NCI-H748 (cell line): ENCODE data around the gene HLA-C.
"Not testable (repeated sequence)": the region's sequence is repeated elsewhere in the genome, so short reads cannot be mapped to it uniquely, and the experiment has no call there.

Experiments
- DNase-seq: peaks from one replicate; lab custom pipeline; 2025; ENCODE audit not compliant: unreplicated experiment; lab: John Stamatoyannopoulos, UW

Gene HLA-C

DNA sequence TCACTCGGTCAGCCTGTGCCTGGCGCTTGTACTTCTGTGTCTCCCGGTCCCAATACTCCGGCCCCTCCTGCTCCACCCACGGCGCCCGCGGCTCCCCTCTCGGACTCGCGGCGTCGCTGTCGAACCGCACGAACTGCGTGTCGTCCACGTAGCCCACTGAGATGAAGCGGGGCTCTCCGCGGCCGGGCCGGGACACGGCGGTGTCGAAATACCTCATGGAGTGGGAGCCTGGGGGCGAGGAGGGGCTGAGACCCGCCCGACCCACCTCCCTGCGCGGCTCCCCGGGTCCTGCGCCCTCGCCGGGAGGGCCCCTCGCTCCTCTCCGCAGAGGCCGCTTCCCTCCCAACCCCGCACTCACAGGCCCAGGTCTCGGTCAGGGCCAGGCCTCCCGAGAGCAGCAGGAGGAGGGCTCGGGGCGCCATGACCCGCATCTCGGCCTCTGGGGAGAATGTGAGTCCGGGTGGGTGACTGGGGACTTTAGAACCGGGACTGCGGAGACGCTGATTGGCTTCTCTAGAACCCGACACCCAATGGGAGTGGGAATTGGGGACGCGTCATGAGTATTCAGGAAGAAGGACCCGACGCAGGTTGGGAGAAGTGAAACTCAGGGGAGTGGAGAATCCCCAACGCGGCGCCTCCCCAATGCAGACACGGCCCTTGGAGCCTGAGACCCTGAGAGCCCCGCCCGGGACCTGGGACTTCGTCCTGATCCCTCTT lies at the start of gene HLA-C:
Gene HLA-C, minus strand, starts transcription at position 452 of the 717 bp plus-strand sequence. Its CDS starts 21 bp downstream, at position 431.
- DNase-seq: peak; percentile 94

GRCh38 chr6:31321005-31321707 lies 49.3 kb upstream of the HLA-C start:
- DNase-seq: no peak

GRCh38 chr6:31317036-31317435 lies 45.1 kb upstream of the HLA-C start:
- no peak for DNase-seq

DNA sequence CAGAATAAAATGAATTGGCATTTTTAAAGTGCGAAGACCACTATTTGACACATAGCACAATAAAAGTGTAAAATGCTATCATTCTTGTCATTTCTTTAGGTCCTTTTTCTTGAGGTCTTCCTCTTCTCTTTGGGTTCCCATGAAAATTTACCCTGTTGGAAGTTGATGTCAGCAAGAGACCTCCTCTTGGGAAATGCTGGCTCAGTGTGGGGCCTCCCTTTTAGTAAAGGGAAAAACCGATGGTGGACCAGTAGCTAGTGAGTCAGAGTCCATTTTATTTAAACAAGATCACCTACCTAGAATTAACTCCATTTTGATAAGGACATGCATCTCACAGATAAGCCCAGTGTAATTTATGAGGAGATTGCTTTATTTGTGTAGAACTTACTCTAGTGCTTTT lies 37.7 kb upstream of the HLA-C start:
- no peak for DNase-seq

DNA sequence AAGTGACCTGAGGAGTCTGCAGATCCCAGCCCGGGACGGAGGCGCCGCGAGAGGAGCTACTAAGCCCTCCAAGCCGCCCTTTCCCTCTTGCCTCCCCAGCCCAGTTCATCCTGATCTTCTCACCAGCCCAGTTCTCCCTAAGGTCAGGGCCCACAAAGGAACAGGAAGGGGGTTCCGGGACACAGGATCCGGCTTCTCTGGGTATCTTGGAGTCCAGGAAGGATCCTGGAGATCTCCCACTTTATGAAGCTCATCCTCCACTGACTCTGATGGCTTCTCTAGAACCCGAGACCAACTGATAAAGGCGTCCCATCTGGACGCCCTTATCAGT lies 36.9 kb upstream of the HLA-C start:
- DNase-seq: no peak

DNA sequence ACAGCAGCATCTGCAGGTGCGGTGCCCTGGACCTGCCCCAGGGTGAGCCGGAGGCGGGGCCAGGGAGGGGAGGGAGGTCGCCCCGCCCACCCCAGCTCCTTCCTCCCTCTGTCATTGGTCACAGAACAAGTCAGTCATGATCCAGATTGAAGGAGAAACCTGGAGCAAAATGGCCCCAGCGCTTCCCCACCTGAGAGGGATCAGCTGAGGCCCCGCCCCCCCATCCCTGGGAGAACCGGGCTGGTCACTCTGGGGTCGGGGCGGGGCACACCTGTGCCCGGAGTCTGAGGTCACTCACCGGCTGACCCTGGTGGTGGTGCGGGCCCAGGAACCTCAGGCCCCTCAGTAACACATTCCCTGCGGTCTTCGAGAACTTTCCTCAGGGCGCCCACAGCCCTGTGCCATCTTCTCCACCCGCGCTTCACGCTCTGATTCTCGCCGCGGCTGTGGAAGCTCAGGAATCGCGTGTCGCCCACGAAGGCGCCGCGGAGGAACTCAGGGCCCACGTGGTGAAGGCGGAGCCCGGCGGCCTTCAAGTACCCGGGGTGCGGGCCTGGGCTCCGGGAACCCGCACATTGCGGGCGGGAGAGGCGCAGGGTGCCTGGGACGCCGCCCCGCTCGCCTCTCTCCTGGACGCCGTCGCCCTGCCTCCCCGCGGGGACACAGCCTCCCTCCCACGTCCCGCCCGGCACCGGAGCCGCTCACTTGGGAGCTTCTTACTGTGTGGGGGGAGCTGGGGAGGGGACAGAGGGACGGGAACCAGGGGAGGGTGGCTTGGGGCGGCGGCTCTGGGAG lies 36.4 kb upstream of the HLA-C start:
- DNase-seq: no peak

GRCh38 chr6:31307669-31308049 lies 35.8 kb upstream of the HLA-C start:
- DNase-seq: no peak

DNA sequence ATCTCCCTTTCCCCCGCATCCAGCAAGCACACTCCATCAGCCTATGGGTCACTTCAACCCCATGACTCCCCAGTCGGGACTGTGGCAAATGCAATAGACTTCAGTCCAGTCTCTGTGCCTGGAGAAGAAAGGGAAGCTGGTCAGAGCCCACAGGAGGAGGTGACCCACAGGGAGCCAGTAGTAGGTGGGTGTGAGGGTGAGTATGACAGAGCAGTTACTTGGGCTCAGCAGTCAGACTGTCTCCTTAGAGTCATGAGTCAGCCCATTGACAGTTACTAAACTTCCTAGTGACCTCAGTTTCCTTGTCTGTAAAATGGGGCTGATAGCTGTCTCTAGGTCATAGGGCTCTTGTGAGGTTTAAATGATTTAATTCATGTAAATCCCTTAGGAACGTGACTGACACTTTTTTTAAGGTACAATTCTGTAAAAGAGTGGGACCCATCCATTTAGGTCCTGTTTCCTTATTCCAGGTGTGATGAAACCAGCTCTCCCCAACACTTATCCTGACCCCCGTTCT lies 33.9 kb upstream of the HLA-C start:
- no peak for DNase-seq

- DNase-seq: no peak
Observed at GRCh38 chr6:31304683-31305082, 32.8 kb upstream of the HLA-C start.

DNA sequence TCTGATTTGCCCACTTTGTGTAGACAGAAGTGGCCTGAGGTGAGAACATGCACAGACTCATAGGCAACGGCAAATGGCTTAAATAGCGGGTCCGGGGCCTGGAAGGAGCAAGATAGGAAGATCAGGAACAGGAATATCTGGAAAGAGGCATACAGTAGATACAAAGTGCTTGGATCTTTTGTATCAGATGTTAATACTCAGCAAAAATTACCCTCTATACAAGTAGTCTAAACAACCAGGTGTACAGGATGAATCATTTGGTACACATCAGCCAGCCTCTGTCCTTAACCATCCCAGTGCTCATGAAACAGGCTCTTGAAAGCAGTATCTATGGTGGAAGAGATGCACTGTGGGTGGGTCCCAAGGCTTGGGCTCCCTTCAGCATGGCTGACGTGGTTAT lies 28.9 kb upstream of the HLA-C start:
- DNase-seq: no peak

DNA sequence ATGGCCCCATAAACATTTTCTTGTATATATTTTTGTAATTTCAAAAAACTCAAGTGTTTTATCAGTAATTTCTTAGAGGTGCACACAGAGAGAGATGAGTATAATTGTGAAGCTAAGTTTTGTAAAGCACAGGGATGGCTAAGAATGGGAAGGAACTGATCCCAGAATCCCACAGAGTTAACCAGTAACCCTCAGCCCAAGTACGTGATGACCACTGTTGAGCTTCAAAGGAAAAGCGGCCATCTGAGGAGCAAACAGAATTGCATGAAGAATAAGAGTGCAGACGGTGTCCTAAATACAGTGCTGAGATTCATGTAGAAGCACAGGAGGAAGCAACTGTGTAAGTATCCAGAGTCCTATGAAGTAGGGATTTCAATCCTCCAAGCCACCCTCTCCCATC lies 28.1 kb upstream of the HLA-C start:
- DNase-seq: no peak

GRCh38 chr6:31299511-31299910 lies 27.6 kb upstream of the HLA-C start:
- no peak for DNase-seq

DNA sequence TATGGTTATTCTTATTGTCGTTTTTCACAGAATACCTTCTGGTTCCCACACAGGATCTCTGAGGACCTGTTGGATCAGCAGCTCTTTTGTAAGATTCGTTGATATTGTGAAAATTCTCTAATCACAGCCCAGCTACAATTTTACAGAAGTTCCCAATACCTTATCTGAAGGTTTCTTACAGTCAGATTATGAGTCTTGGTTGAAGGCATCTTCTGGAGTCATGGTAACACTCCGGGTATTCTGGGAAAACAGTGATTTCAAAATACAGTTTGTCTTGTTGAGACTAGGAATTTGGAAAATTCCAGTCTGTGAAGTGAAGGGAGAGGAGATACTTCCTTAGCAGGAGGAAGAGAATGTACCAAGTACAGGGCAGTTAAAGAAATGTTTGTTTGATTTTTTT lies 22.2 kb upstream of the HLA-C start:
- no peak for DNase-seq

- DNase-seq: no peak
Observed at GRCh38 chr6:31293343-31293742, 21.5 kb upstream of the HLA-C start.

DNA sequence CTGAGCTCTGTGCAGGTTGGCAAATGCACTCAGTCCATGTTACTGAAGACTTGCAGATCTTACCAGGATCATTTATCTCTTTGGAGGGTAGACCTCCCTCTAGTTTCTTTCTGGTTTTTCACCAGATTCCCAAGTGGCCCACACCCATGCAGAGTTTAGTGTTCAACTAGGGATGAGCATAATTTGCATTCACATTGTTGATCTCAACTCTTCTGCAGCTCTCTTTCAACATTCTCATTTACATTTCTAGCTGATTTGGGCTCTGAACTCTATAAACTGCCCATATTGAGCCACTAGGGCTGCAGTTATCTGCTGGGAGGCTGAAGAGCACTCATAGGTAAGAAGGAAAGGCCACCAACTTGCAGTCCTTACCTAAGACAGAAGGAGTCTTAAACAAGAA lies 17.9 kb upstream of the HLA-C start:
- no peak for DNase-seq

GRCh38 chr6:31287619-31288018 lies 15.7 kb upstream of the HLA-C start:
- DNase-seq: no peak

GRCh38 chr6:31285982-31286381 lies 14.1 kb upstream of the HLA-C start:
- DNase-seq: no peak

DNA sequence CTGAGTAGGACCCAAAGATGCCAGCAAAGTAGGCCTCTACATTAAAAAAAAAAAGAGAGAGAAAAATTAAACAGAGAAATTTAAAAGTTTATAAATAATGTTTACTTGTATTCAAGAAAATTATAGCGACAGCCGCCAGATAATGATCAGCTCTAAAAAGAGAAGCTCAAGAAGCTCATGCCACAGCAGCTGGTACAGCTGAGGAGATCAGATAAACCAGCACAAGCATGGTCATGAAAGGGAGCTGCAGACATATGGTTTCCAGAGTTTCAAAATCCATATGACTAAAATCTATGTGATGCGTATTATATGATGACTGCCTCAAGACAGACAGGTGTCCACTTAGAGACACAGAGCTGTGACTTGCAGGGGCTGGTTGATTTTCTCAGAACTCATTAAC lies 13.6 kb upstream of the HLA-C start:
- no peak for DNase-seq

GRCh38 chr6:31279647-31280046 lies 7.8 kb upstream of the HLA-C start:
- DNase-seq: not testable (repeated sequence)

GRCh38 chr6:31272836-31273626 lies 1.1 kb upstream of the HLA-C start:
- no peak for DNase-seq

DNA sequence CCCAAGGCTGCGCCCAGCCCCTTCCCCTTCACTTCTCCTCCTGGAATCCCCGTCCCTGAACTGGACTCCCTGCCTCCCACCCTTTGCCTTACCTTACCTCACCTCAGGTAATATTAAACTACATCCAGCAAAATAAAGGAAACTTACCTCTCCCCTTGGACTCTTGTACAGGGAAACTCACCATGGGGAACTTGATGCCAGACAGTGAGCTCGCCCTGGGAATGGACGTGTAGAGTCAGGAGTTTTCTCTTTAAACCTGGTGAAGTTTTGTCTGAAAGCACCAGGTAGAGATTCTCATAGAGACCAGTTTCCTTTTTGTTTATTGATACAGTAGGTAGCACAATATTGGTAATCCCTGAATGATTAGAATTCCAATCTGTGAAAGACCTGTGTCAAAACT lies 544 bp upstream of the HLA-C start:
- no peak for DNase-seq
